MM.1S (cell line): ENCODE data around the gene FIGN.

Experiments
- DNase-seq: peaks from one replicate; pipeline ENCODE4 v3.0.0-alpha.2; 2015
- H2AFZ ChIP-seq: fragments of 300-600 bp; sonication (generic); 2 replicates; pipeline ENCODE4 v1.6.0; 2016; ENCODE audit warnings: antibody characterized with exemption, low read length
- H3F3A ChIP-seq: fragments of 300-600 bp; sonication (generic); 2 replicates; pipeline ENCODE4 v1.6.1; 2016; ENCODE audit warnings: mild to moderate bottlenecking, antibody characterized with exemption, low read length, moderate library complexity, mixed read lengths; ENCODE audit not compliant: insufficient read depth
- H3K27ac ChIP-seq: fragments of 300-600 bp; sonication (generic); 2 replicates; pipeline ENCODE4 v1.5.1; 2016; ENCODE audit warnings: mild to moderate bottlenecking, low read length
- H3K27me3 ChIP-seq: fragments of 300-600 bp; sonication (generic); replicated peaks from 2 replicates; pipeline ENCODE4 v1.6.0; 2016; ENCODE audit warnings: low read length; ENCODE audit not compliant: insufficient read depth
- H3K36me3 ChIP-seq: fragments of 300-600 bp; sonication (generic); replicated peaks from 2 replicates; pipeline ENCODE4 v1.6.1; 2016; ENCODE audit warnings: mild to moderate bottlenecking, low read length, mixed read lengths; ENCODE audit not compliant: insufficient read depth
- H3K4me1 ChIP-seq: fragments of 300-600 bp; sonication (generic); 2 replicates; pipeline ENCODE4 v1.6.1; 2016; ENCODE audit warnings: low read length, mixed read lengths
- H3K4me2 ChIP-seq: fragments of 300-600 bp; sonication (generic); 2 replicates; pipeline ENCODE4 v1.6.0; 2016; ENCODE audit warnings: low read depth, low read length
- H3K4me3 ChIP-seq: fragments of 300-600 bp; sonication (generic); 2 replicates; pipeline ENCODE4 v1.5.1; 2016; ENCODE audit warnings: low read length, mixed read lengths
- H3K79me2 ChIP-seq: fragments of 300-600 bp; sonication (generic); 2 replicates; pipeline ENCODE4 v1.6.1; 2016; ENCODE audit warnings: mixed run types, low read length, mixed read lengths
- H3K9ac ChIP-seq: fragments of 300-600 bp; sonication (generic); 2 replicates; pipeline ENCODE4 v1.6.1; 2016; ENCODE audit warnings: low read length, mixed read lengths
- H3K9me2 ChIP-seq: fragments of 300-600 bp; sonication (generic); replicated peaks from 2 replicates; pipeline ENCODE4 v1.6.1; 2016; ENCODE audit warnings: mild to moderate bottlenecking, low read length, mixed read lengths; ENCODE audit not compliant: insufficient read depth
- H3K9me3 ChIP-seq: fragments of 300-600 bp; sonication (generic); replicated peaks from 2 replicates; pipeline ENCODE4 v1.6.1; 2016; ENCODE audit warnings: mild to moderate bottlenecking, low read length, mixed read lengths; ENCODE audit not compliant: insufficient read depth
- H4K20me1 ChIP-seq: fragments of 300-600 bp; sonication (generic); 2 replicates; pipeline ENCODE4 v1.6.1; 2016; ENCODE audit warnings: mild to moderate bottlenecking, low read length, moderate library complexity, mixed read lengths; ENCODE audit not compliant: insufficient read depth
- CTCF ChIP-seq: fragments of 300-600 bp; sonication (generic); IDR thresholded peaks from 2 replicates; pipeline ENCODE4 v1.5.1; 2016; ENCODE audit warnings: antibody characterized with exemption, low read length, mixed read lengths
- EZH2 ChIP-seq: fragments of 300-600 bp; sonication (generic); optimal IDR thresholded peaks from 2 replicates; pipeline ENCODE3; 2017; ENCODE audit warnings: low read depth, mild to moderate bottlenecking, antibody characterized with exemption, low read length, mixed read lengths
- EZH2phosphoT487 ChIP-seq: fragments of 300-600 bp; sonication (generic); IDR thresholded peaks from 2 replicates; pipeline ENCODE4 v1.6.1; 2018; ENCODE audit warnings: antibody characterized with exemption, low read length

The FIGN gene

GRCh38 chr2:163723881-163724280, 11.9 kb downstream of the FIGN start:
- DNase-seq: no peak
- H3F3A ChIP-seq: no peaks in the 10 kb centered on the region
- no peaks in the 10 kb centered on the region for H4K20me1 ChIP-seq
- H3K27ac ChIP-seq: no peak overlapping the region
- H3K27me3 ChIP-seq: no peaks in the 10 kb centered on the region
- no peak for TF ChIP-seq EZH2
- no peak for TF ChIP-seq EZH2phosphoT487
- TF ChIP-seq CTCF: no peak
- no peak overlapping the region for H2AFZ ChIP-seq
- H3K4me1 ChIP-seq: no peaks in the 10 kb centered on the region
- no peak overlapping the region for H3K4me3 ChIP-seq
- H3K36me3 ChIP-seq: no peaks in the 10 kb centered on the region
- H3K4me2 ChIP-seq: no peak overlapping the region
- no peaks in the 10 kb centered on the region for H3K9me3 ChIP-seq
- no peak overlapping the region for H3K9ac ChIP-seq
- no peaks in the 10 kb centered on the region for H3K79me2 ChIP-seq
- no peaks in the 10 kb centered on the region for H3K9me2 ChIP-seq

- H3K9me3 ChIP-seq: no peaks in the 10 kb centered on the region
- H3K27me3 ChIP-seq: no peaks in the 10 kb centered on the region
- no peak overlapping the region for H3K4me3 ChIP-seq
- H4K20me1 ChIP-seq: no peaks in the 10 kb centered on the region
- no peak overlapping the region for H3K27ac ChIP-seq
- no peaks in the 10 kb centered on the region for H3K36me3 ChIP-seq
- no peaks in the 10 kb centered on the region for H3K79me2 ChIP-seq
- no peak overlapping the region for H3K9ac ChIP-seq
- H3K9me2 ChIP-seq: no peaks in the 10 kb centered on the region
- no peak for DNase-seq
- H2AFZ ChIP-seq: no peak overlapping the region
- TF ChIP-seq EZH2phosphoT487 (no peak), EZH2 (no peak)
- no peak overlapping the region for H3K4me2 ChIP-seq
- no peaks in the 10 kb centered on the region for H3K4me1 ChIP-seq
- no peaks in the 10 kb centered on the region for H3F3A ChIP-seq
Measured at GRCh38 chr2:163723348-163723747, 12.5 kb downstream of the FIGN start.

GRCh38 chr2:163719331-163719730, 16.5 kb downstream of the FIGN start:
- H2AFZ ChIP-seq: no peak overlapping the region
- H3K27me3 ChIP-seq: no peaks in the 10 kb centered on the region
- H4K20me1 ChIP-seq: no peaks in the 10 kb centered on the region
- H3K9ac ChIP-seq: no peak overlapping the region
- H3K4me3 ChIP-seq: no peak overlapping the region
- TF ChIP-seq EZH2 (no peak), EZH2phosphoT487 (no peak), CTCF (no peak)
- no peaks in the 10 kb centered on the region for H3K36me3 ChIP-seq
- no peaks in the 10 kb centered on the region for H3K79me2 ChIP-seq
- no peaks in the 10 kb centered on the region for H3K4me1 ChIP-seq
- no peaks in the 10 kb centered on the region for H3K9me2 ChIP-seq
- H3K27ac ChIP-seq: no peak overlapping the region
- H3F3A ChIP-seq: no peaks in the 10 kb centered on the region
- DNase-seq: no peak
- no peak overlapping the region for H3K4me2 ChIP-seq
- no peaks in the 10 kb centered on the region for H3K9me3 ChIP-seq

- Histone ChIP-seq H3K79me2 (no peaks in the 10 kb centered on the region), H2AFZ (no peak overlapping the region), H3K9me3 (no peaks in the 10 kb centered on the region), H3K27me3 (no peaks in the 10 kb centered on the region), H3K4me3 (no peak overlapping the region), H3K36me3 (no peaks in the 10 kb centered on the region), H3F3A (no peaks in the 10 kb centered on the region), H3K9me2 (no peaks in the 10 kb centered on the region), H3K4me2 (peak overlapping the region; percentile 25; the same call in 1 of the 2 replicates), H4K20me1 (no peaks in the 10 kb centered on the region), H3K4me1 (no peaks in the 10 kb centered on the region), H3K9ac (no peak overlapping the region), H3K27ac (peak overlapping the region; percentile 13; the same call in 1 of the 2 replicates)
- DNase-seq: peak; percentile 48
- no peak for TF ChIP-seq CTCF
- TF ChIP-seq EZH2: no peak
- no peak for TF ChIP-seq EZH2phosphoT487
Measured at GRCh38 chr2:163717993-163718680, 17.7 kb downstream of the FIGN start.
